HG03175 (cell line): ENCODE results near the gene UGP2.
A peak's percentile ranks its signal among the peaks of the same experiment; 100 is the strongest.

Experiments
- ATAC-seq: cut with Tn5 transposase; IDR thresholded peaks from one replicate; pipeline ENCODE4 v1.9.1; 2021; ENCODE audit warnings: mild to moderate bottlenecking, moderate library complexity; ENCODE audit not compliant: unreplicated experiment

The UGP2 gene

GRCh38 chr2:63863707-63864106 is 22.0 kb downstream of the UGP2 start:
- no peak for ATAC-seq

GRCh38 chr2:63865159-63865799 is 23.6 kb downstream of the UGP2 start:
- ATAC-seq = no peak

GRCh38 chr2:63866009-63866709 is 24.5 kb downstream of the UGP2 start:
- peak; percentile 61 for ATAC-seq

- no peak for ATAC-seq
Observed at GRCh38 chr2:63870679-63871078, 29.0 kb downstream of the UGP2 start.

GRCh38 chr2:63871864-63872263 is 30.2 kb downstream of the UGP2 start:
- ATAC-seq = no peak

- no peak for ATAC-seq
Observed at GRCh38 chr2:63872571-63873328, 31.1 kb downstream of the UGP2 start.

- no peak for ATAC-seq
Observed at GRCh38 chr2:63874204-63875130, 32.8 kb downstream of the UGP2 start.

GRCh38 chr2:63875131-63875527 is 33.4 kb downstream of the UGP2 start:
- ATAC-seq = no peak

- no peak for ATAC-seq
Observed at GRCh38 chr2:63875559-63876245, 34.0 kb downstream of the UGP2 start.

GRCh38 chr2:63876311-63876710 is 34.6 kb downstream of the UGP2 start:
- ATAC-seq = no peak

- no peak for ATAC-seq
Observed at GRCh38 chr2:63878486-63878885, 36.8 kb downstream of the UGP2 start.

- no peak for ATAC-seq
Observed at GRCh38 chr2:63879876-63880433, 38.3 kb downstream of the UGP2 start.

GRCh38 chr2:63880625-63881024 is 38.9 kb downstream of the UGP2 start:
- ATAC-seq = no peak

GRCh38 chr2:63881205-63881604 is 39.5 kb downstream of the UGP2 start:
- no peak for ATAC-seq

GRCh38 chr2:63882395-63883105 is 40.9 kb downstream of the UGP2 start:
- ATAC-seq = no peak

GRCh38 chr2:63886445-63886844 is 44.7 kb downstream of the UGP2 start:
- ATAC-seq = no peak

GRCh38 chr2:63888053-63888452 is 46.4 kb downstream of the UGP2 start:
- no peak for ATAC-seq

GRCh38 chr2:63888490-63889402 is 47.0 kb downstream of the UGP2 start:
- peak; percentile 88 for ATAC-seq
